GM19467 (cell line): ENCODE data around the gene SLC44A4.
A peak's percentile ranks its signal among the peaks of the same experiment; 100 is the strongest.
"Not testable (repeated sequence)": the region's sequence is repeated elsewhere in the genome, so short reads cannot be mapped to it uniquely, and the experiment has no call there.

ENCODE experiments used
- ATAC-seq: cut with Tn5 transposase; IDR thresholded peaks from one replicate; pipeline ENCODE4 v1.9.1; 2021; ENCODE audit warnings: mild to moderate bottlenecking, moderate library complexity; ENCODE audit not compliant: unreplicated experiment

SLC44A4 gene

GRCh38 chr6:31880616-31881015 is 1.8 kb upstream of the SLC44A4 start:
- ATAC-seq = no peak

DNA sequence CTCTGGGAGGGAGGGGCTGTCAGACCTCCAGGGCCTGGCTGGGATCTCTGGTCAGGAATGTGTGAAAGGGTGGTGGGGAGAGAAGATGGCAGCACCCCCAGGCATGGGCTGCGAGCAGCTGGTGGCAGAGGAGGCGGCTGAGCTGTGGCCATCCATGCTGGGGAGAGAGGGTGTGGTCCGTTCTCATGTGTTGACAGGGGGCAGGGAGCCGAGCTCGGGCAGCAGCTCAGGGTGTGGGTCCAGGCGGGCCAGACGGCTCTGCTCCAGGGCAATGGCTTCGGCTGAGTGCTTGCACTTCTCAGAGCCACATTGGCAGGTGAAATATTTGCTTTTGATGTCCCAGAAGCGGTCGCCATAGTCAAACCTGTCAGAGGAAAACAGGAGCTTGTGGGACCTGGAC is 1.1 kb upstream of the SLC44A4 start:
- ATAC-seq = no peak

GRCh38 chr6:31879143-31879542 is 346 bp upstream of the SLC44A4 start:
- ATAC-seq = no peak

DNA sequence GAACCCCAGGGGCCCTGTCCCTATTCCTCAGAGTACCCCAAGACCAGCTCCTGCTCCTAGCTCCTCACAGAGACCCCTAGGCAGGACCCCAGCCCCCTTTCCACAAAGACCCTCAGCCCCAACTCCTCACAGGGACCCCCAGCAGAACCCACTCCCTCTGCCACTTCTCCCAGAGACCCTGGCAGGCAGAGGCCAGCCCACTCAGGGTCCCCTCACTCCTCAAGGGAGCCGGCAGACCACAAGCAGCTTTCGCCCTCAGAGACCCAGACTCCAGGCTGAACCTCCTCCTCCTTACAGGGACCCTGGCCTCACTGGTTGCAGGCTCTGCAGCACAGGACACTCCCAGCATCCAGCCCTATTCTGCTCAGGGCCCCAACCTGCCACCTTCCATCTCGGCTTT is 575 bp downstream of the SLC44A4 start:
- no peak for ATAC-seq

GRCh38 chr6:31877651-31878161 is 1.1 kb downstream of the SLC44A4 start:
- ATAC-seq = no peak

DNA sequence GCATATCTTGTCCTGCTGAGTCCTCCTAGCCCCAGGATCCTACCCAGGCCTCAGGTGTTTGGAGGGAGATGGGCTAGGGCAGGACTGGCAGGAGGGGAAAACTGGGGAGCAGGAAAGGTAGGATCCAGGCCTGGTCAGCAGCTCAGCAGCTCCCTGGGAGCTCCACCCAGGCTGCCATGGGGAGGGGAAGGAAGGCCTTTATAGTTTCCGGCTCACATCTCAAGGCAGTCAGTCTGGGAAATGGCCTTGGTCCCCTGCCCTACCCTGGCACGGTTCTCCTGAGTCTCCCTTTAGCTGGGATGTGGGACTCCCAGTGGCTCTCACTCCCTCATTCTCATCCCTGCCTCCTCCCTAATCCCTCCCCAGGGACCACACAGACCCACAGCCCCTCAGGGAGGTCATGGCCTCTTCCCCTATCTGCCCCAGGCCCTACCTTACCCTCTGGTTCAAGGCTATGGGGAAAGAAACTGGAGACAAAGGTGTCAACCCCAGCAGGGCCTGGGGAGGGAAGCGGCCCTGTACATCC is 1.6 kb downstream of the SLC44A4 start:
- no peak for ATAC-seq

- ATAC-seq = no peak
Observed at GRCh38 chr6:31876357-31876756, 2.4 kb downstream of the SLC44A4 start.

GRCh38 chr6:31875877-31876276 is 2.9 kb downstream of the SLC44A4 start:
- no peak for ATAC-seq

GRCh38 chr6:31874836-31875572 is 3.8 kb downstream of the SLC44A4 start:
- no peak for ATAC-seq

- no peak for ATAC-seq
Observed at GRCh38 chr6:31874084-31874670, 4.6 kb downstream of the SLC44A4 start.

DNA sequence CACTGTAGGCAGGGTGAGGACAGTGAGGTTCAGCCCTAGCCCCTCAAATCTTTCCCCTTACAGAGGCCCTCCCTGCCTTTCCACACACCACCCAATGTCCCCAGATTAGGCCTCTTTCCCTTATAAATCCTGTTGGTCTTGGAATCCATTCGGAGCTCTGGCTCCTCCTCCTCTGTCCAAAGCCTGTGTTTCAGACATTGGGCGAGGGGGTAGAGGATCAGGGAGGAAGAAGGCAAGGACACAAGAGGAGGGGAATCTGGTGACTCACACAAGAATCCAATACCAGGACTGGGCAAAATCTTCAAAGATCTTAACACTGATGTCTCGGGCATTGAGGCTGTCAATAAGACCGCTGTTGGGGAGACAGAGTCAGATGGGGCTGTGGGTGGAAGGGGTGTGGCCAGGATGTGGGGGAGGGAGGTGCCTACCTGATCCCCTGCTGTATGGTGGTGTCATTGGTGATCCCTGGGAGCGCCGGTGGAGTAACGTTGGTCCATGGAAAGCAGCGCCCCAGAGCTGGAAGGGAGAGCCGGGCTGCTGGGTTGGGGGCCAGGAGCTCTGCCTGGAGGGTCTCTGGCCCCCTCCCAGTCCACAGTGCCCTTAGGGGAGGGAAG is 7.6 kb downstream of the SLC44A4 start:
- ATAC-seq = no peak

DNA sequence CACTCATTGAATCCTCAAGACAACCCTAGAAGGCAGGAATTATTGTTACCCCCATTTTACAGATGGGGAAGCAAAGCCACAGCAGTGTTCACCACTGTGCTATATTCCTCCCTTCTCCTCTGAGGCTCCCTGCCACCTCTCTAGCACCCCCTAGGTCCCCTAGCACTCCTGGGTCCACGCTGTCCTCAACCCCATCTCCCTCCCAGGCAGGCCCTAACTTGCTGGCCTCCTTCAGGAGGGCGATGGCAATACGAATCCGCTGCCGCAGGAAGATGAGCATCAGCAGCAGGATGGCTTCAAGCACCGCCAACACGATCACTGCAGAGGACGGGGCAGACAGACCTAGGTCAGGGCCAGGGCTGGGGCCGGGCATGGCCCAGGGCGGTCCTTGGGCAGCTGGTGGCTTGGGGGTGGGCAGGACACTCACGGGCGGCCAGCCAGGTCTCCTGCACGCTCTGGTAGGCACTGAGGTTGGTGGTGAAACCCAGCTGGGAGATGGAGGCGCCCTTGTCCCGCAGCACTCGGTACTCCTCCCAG is 8.3 kb downstream of the SLC44A4 start:
- no peak for ATAC-seq

- no peak for ATAC-seq
Observed at GRCh38 chr6:31869343-31869742, 9.5 kb downstream of the SLC44A4 start.

GRCh38 chr6:31868658-31868971 is 10.2 kb downstream of the SLC44A4 start:
- ATAC-seq = not testable (repeated sequence)

DNA sequence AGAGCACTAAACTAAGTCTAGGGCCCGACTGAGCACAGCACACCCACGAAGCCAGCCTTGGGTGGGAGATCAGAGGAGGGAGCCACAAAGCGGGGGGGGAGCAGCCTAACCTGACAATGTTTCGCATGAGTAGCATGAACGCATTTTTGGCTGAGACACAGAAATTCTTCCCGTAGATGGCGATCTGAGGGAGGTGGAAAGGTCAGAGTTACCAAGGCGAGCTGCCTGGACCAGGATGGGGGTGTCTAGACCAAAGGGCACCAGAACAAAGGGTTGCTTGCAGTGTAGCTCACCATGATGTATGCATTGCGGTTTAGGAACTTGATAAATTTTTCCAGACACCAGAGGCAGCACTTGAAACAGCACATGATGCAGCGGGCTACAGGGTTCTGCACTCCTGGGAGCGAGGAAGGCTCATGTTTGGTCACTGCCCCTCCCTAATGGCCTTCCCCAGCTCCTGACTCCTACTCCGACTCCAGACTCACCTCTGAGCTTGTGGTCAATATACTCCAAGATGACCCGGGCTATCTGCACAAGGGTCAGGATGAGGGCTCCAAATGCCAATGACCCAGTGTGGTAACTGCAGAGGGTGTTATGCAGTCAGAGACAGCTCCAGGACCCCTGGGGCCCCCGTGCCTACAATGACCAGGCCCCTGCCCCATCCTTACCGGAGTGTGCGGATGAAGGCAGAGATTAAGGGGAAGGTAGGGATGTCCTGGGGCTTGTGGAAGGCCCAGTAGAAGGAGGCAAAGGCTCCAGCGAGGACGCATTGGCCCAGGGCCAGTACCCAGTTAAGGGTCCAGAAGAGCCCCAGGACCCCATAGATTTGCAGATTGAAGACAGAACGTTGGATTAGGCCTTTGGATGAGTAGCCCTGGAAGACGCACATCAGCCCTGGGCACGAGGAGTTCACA is 13.3 kb downstream of the SLC44A4 start:
- ATAC-seq = no peak

DNA sequence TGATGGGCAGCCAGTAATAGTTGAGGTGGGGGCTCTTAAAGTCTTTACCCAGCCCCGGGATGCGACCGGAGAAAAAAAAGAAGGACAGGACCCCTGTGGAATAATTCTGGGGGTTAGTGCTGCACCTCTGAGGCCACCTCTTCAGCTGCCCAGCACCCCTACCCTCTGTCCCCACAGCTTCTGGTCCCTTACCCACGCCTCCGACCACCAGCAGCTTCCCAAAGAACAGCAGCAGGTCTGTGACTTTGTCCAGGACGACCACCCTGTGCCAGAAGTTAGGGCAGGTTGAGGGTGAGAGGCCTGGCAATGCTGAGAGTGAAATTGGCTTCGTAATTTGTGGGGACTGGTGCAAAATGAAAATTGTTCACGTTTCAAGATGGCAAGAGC is 14.0 kb downstream of the SLC44A4 start:
- ATAC-seq = no peak

GRCh38 chr6:31864123-31864562 is 14.7 kb downstream of the SLC44A4 start:
- ATAC-seq = not testable (repeated sequence)

DNA sequence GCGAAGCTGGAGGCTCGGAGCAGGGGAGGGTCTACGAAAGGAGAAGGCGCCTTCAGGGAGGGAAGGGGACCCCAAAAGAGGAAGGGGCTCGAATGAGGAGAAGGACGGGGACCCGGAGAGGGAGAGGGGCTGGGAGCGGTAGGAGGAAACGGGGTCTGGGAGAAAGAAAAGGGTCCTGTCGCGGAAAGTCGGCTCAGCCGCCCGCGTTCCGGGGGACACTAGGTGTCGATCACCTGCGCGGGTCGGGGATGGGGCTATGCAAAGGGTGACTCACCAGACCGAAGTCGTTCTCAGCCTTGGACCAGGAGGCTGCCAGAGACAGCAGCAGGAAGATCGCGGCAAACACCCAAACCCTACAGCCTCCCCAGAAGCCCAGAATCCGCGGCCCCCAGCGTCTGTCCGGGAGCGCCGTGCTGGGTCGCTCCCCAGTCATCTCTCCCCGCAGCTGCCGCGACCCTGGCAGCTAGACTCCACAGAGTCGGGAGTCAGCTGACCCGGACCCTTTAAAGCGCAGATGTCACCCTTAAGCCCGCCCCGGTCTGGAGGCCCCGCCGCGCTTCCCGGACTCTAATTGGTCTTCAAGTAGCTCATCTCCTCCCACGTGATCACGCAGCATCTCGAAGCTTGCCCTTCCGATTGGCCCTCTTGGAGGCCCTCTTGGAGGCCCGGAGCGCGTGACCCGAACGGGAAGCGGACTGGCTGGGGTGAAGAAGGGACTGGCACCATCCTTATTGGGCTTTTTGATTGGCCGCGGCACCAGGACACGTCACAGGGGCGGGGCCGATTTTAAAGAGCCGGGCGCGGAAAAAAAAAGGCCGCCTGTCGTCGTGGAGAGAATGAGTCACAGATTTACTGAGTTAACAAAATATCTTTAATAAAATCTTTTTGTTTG is 16.2 kb downstream of the SLC44A4 start, which contains the start of gene NEU1:
NEU1 (minus strand) TSS at position 478 of the 892 bp plus-strand sequence; CDS start at position 433, 45 bp downstream.
- peak; percentile 88 for ATAC-seq

DNA sequence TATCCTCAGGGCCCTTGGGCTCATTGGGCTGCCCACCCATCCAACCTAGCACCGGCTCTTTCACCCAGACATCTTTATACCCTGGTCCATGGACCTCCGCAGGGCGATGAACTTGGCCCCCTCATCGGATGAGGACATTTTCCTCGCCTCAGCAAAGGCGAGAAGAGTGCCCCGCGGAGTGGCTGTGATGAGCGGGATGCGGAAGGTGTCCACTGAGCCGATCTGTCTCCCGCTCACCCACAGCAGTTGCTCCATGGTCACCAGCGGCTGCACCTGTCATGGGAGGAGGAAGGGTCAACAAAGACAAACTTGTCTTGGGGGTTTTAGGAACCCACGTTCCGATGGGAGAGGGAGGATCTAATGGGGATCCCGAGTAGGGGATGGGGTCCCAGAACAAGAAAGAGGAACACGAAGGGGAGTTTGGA is 16.9 kb downstream of the SLC44A4 start:
- no peak for ATAC-seq
